GM23338 (cell line): Measurements from ENCODE around the gene MET.
"Not testable (repeated sequence)": the region's sequence is repeated elsewhere in the genome, so short reads cannot be mapped to it uniquely, and the experiment has no call there.

Experiments
- CTCF ChIP-seq, 2 experiments: fragments of 200-600 bp in 1 of 2; sonication (generic) in 1 of 2; conservative IDR thresholded peaks; 2 replicates each; pipeline versions ENCODE4 v1.5.1 to v1.6.1; 2016 to 2017; ENCODE audit warnings: antibody characterized with exemption in 2 of 2, low read depth in 2 of 2, mild to moderate bottlenecking in 2 of 2, moderate library complexity in 1 of 2
- EZH2 ChIP-seq: fragments of 200-600 bp; sonication (generic); IDR thresholded peaks from one replicate; pipeline ENCODE4 v1.8.0; 2017; ENCODE audit warnings: antibody characterized with exemption, mild to moderate bottlenecking, low read depth; ENCODE audit not compliant: unreplicated experiment
- EZH2phosphoT487 ChIP-seq: fragments of 200-600 bp; sonication (generic); IDR thresholded peaks from one replicate; pipeline ENCODE4 v1.8.1; 2018; ENCODE audit warnings: antibody characterized with exemption; ENCODE audit not compliant: unreplicated experiment
- JUNB ChIP-seq: IDR thresholded peaks from one replicate; pipeline ENCODE4 v1.6.1; 2016; ENCODE audit warnings: antibody characterized with exemption; ENCODE audit not compliant: unreplicated experiment
- POLR2AphosphoS5 ChIP-seq: IDR thresholded peaks from 2 replicates; pipeline ENCODE4 v1.6.1; 2016; ENCODE audit warnings: antibody characterized with exemption, low read depth

- not testable (repeated sequence) for TF ChIP-seq EZH2; CTCF (conservative IDR thresholded peaks at IDR 0.05; ENCODE audit: low read depth in 2 of 2); EZH2phosphoT487; POLR2AphosphoS5; JUNB
Observed at GRCh38 chr7:116746388-116746787, 74.4 kb downstream of the MET start.
